Measurements from ENCODE around the gene THSD4.

THSD4 gene

DNA sequence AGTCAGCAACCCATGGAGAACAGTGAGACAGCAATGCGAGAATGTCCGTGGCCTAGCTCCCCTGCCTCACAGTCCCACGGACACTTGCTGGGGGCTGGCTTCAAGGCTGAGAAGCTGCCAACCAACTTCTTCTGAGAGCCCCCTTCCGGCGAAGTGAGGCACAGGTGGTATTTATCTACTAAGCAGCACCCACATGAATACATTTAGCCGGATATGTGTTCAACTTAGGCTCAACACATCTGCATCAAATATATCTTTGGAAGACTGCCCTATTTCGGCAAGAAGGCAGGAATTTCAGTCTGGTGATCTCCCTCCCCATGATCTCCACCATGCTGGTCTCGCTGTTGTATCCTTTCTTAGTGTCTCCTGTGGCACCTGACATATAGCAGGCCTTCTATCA is 354.1 kb downstream of the THSD4 start:
- DNase-seq, result no peak

DNA sequence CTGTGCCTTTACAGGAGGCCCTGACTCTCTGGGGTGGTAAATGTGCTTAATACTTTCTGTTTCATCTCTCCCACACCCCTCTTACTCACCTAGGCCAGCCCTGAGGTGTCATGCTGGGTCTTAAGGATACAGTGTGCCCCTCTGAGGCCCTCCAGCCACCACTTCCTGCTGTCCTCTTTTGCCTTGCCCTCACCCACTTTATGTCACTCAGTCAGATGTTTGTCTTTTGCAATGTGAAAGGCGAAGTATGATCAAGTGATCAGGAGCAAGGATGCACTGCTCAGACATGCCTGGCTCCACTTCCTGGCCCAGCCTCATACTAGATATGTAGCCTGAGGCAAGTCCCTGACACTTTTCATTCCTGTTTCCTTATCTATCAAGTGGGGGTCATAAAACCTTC is 356.1 kb downstream of the THSD4 start:
- DNase-seq, result no peak

DNA sequence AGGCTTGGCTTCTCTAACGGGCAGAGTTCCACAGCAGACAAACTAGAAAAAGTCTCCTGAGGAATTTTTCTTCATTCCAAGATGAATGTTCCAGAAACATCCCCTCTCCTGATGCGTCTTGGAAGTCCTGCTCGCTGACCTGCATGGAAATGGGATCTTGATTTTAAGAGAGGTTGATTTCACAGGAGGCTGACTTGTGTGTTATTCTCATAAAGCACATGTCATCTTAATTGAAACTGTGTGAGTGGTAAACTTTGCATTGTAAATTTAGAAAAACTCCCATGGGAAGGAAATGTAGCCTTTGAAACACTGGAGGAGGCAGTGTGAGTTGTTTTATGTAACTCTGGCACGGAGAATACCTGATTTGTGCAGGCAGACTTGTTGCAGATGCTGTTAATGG is 357.3 kb downstream of the THSD4 start:
- DNase-seq, result no peak

DNA sequence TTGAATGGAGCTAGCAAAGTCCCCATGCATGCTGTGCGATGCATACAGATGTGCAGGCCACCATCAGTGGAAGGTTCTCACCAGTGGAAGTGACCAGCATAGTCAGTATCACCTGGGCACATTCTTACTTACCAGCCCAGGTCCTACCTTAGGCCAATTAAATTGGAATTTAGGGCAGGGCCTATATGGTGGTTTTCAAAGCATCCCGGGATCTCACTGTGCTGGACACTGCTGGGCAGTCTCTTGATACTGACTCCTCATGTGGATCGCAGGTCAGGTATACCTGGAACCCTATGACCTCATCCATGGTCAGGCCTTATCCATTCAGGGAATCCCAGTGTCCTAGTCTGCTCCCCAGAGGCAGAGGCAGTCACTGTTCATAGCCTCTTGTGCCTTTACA is 358.5 kb downstream of the THSD4 start:
- no peak for DNase-seq

DNA sequence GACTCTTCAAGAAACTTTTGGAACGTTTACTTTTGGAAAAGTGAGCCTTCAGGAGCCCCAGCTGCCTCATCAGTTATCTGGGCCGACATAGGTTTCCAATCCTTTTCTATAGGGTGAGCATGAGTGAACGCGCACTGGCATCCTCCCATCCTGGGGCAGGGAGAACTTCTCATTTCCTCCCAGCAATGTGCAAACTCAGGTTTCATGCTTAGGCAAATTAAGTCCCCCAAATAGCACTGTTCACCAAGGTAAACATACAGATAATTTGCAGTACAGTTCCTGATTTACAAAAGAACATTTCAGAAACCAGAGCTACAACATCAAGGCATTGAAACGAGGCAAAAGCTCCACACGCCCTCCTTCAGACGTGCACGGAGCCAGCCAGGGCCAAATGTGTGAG is 361.6 kb downstream of the THSD4 start:
- DNase-seq, result no peak

DNA sequence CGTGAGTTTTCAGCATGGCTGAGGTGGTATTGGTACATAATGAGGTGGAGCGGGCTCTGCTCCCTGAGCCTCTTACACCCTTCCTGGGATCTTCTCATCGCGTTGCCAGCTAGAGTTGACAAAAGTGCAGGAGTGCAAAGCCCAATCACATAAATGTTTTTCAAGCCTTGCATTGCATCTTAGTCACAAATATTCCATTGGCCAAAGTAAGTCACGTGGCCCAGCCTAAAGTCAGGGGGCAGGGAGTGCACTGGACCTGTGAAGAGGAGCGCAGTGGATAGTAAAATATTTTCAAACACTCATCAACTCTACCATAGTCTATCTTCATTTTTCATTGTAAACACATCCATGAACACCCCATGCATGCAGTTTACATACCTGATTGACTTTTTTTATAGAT is 365.3 kb downstream of the THSD4 start:
- DNase-seq, result no peak

DNA sequence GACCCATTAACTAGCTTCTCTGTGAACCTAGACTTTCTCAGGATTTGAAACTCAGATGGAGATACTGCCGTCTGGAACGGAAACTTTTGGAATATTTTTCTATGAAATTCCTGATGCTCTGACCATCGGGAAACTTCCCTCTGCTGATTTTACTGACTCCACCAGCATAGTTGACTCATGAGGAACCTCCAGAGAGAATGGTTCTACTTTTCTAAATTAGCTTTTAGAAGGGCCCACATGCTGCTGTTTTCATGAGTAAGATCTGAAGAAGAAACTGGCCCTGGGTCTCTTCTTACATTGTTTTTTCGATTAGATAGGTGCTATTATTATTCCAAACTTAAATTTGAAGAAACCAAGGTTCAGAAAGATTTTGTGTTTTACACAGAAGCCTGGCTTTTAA is 368.8 kb downstream of the THSD4 start:
- no peak for DNase-seq

DNA sequence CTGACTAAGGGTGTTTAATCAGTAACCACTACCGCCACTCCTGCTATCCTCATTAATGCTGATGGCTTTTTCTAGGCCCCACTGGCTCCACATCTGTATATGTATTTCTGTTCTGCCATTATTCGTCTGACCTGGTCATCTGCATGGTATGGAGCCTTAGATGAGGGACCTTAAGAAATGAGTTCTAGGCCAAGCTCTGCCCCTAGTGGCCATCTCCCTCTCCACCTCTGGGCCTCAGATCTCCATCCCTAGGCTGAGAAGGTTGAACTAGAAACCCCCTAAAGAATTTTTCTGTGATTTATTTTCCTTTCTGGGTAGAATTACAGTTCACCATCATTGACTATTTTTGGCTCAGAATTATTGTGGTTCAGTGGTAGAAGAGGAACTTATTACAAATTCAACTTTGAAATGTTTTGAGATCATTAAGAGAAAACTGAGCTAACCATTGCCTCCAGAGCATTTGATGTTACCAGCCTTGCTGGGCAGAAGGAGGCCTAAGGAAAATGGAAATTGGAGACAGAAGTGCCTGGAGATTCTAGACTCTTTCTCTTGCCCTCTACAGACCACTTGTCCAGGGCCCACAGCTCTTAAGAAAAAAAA is 369.9 kb downstream of the THSD4 start:
- no peak for DNase-seq

DNA sequence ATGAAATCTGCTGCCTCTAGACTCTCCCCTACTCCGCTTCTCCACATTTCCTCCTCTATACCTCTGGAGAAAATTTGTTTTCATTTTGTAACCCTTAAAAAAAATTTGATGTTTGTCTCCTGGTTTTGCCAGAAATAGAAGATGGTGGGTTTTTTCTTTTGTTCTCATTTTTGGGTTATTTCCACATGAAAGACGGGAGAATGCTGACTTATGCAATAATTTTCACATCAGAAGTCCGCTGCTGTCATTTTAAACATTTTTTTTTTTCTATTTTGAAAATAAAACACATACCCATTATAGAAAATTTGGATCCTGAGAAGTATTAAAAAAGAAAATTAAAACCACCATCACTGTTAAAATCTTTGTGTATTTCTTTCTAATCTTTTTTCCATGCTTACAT is 374.3 kb downstream of the THSD4 start:
- DNase-seq, result no peak

DNA sequence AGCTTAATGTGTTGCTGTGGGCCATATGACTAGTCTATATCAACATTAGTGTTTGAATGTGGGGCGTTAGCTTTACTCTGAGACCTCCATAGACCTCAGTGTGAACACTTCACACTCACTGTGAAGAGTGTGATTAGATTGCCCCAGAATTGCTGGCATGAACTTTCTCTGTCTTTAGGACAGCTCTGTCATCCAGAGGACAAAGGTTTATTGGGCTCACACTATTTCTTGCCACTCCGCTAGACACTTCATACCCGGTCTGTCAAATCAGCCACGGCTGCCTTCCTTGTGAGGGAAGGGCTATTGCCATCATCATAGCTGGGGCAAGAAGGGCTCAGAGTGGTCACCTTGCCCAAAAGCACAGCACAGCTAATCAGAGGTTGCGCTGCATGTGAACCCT is 378.3 kb downstream of the THSD4 start:
- no peak for DNase-seq

DNA sequence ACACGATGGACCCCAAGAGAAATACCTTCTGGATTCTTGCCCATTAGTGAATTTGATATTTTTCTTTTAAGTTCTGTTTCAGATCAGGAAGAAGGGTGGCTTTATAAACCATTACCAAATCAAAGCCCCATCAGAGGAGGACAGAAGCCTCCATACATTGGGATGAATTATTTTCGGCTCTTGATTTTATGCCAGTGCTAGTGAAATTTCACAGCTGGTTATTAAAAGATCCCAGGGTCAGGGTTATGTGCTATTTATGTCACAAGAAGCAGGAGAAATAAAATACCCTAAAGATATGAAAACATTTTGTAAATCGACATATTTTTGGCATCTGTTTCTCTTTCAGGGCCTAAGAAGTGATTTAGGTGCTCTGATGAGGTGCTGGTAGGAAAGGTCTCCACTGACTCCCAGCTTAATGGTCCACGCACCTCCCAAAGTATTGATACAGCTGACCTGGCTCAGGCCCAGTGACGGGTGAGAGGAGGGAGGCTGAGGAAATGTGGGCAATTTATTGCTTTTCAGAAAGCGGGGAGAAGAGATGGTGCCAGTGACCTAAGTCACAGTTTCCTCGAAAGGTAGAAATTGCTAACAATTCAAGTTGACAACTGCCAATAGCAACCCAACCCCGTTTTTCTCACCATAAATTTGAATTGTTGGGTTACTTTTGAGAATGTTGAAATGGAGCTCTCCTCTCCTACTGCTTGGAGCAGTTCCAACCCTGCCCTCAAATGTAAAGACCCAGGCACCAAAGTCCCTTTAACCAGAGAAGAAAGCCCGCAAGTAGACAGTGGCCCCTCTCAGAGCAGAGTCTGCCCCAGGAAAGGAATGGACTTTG is 379.5 kb downstream of the THSD4 start:
- no peak for DNase-seq

DNA sequence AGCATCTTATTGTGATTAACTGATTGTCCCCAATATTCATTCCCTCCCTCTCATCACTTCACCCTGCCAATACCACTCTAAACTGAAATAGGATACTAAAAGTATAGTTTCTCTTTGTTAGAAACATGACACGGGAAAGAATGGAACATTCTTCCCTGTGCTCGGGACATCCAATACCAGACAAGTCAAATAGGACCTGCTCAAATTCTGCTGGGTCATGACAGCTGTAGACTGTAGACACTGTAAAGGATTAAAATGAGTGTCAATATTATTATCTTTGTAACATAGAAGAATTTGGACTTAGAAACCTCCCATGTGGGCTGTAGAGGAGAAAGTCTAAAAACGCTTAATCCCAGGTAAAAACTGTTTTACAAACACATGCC is 380.1 kb downstream of the THSD4 start:
- no peak for DNase-seq

DNA sequence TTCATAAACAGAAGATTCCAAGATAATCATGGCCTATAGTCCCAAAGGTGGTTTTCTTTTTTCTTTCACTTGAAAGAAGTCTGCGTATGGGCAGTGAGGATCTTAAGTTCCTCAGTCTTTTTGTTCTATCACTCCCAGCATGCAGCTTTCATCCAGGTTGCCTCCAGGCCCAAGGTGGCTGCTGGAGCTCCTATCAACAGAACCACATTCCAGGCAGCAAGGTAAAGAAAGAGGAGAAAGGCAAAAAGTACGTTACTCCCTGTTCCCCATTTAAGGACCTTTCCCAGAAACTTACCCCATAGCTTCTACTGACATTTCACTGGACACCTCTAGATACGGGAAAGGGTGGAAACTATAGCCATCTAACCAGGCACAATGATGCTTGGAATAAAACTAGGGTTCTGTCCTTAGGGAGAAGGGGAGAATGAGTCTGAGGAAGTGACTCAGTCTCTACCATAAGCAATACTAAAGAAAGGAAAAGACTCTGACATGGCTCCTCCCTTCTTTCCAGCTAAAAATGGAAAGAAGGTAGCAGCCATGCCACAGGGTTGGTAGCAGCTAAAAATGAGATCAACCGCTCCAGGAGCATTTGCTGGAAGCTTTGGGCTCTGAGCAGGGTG is 381.2 kb downstream of the THSD4 start:
- no peak for DNase-seq

DNA sequence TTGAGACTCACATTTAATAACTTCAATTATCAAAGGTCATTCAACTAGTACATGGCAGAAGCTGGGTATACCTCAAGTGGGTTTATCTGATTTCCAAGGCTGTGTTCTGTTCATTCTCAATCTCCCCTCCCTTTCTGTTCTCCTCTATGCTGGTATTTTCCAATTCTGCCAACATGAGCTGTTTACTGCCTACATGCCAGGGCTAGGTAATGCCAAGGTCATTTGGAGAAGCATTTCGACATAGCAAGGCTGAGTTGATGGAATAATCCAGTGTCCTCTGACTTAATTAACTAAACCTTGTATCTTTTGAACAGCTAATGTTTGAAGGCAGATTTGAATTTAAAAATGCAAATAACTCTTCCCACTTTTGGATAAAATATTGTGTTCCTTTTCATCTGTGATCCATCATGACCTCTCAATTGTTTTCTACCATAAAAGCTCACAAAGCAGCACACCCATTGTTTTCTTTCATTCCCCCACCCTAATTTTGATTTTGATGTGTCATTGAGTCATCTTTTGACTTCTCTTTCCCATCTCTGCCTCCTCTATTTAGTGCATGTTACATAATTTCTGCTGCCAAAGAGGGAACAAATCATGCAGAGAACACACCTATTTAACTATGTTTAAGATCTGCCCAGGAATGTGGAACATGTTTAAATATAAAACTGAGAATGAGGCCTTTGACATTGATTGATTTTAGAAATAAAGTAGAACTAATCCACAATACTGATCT is 386.2 kb downstream of the THSD4 start:
- no peak for DNase-seq

DNA sequence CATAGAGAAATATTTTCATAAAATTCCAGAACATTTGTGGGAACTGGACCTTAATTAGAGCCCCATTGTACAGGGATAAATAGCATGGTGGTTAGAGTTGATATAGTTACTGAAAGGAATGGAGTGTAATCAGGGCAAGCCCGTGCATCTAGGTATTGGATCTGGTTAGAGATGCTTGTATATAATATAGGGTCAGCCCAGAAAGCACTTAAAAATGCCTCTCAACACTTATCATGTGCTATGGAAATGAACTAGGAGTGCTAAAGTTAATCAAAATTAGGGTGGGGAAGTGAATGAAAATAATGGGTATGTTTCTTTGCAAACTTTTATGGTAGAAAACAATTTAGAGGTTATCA is 386.8 kb downstream of the THSD4 start:
- DNase-seq, result no peak

DNA sequence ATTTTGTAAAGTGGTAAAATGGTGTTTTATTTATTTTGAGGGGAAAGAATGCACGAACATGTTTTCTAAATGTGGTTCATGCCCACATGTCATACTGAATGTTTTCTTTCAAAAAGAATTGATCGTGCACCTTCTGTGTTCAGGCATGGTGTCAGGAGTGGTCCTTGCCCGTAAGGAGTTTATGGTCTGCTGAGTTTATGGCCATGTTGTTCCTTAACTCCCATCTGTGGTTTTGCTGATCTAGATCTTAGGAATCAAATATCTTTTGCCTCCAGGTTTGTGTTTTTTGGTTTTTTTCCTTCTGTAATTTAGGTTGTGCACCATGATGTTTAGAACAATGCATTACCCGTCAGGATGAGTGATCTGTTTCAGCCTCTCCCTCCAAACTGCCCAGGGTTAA is 390.7 kb downstream of the THSD4 start:
- no peak for DNase-seq

DNA sequence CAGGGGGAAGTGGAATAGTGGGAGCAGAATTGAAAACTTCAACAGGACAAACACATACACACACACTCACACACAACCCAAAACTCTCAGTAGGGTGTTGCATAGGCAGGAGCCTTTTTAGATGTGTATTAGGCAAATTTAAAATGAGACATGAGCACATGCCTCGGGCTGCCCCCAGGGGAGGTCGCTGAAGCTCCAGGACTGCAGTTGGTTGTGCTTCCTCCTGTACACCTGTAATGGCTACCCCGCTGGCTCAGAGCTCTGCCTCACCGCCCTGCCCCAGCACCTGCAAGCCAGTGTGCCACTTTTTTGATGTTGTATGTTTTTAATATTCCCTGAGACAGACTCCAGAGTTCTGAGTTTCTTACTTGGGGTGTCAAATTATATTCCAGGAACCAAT is 391.7 kb downstream of the THSD4 start:
- no peak for DNase-seq

DNA sequence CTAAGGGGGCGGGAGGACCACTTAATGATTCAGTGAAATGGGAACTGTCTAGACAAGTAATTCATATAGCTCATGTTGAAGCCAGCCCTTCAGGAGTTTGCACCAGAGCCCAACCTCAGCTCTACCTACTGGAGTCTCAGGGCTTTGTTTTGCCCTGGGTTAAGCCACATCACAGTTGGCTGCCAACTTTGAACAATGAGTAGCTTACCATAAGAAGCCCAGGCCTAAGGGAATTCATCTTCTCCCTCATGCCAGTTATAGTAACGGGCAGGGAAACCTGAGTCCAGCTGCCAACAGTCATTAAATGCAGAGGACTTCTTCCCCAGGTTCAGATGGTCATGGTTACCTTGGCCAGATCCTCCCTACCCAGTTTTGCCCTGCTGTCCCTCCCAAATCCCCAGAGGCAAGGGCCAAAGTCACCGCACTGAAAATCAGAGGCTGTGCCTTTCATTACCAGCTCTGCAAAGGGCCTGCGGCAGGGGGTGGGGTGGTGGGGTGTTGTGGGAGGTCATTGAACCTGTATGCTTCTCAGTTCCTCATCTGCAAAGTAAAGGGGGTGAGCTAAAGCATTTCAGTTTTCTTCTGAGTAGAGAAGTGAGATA is 392.9 kb downstream of the THSD4 start:
- DNase-seq, result no peak

DNA sequence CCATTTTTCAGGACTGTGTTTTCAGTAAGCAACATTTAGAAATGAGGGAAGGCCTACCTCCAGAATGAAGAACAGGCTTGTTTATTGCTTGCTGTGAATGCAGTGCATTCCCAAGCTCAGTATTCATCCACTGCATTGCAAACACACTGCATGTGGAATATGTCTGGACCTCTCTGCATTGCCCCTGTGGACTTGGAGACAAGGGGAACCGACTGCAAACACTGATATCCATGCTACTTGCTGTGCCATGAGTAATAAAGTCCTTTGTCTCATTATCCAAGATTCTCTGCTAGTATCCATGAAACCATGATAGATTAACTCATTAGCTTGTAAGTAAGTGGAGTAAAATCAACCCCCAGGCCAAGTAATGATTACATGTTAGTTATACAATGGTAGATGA is 393.9 kb downstream of the THSD4 start:
- no peak for DNase-seq

DNA sequence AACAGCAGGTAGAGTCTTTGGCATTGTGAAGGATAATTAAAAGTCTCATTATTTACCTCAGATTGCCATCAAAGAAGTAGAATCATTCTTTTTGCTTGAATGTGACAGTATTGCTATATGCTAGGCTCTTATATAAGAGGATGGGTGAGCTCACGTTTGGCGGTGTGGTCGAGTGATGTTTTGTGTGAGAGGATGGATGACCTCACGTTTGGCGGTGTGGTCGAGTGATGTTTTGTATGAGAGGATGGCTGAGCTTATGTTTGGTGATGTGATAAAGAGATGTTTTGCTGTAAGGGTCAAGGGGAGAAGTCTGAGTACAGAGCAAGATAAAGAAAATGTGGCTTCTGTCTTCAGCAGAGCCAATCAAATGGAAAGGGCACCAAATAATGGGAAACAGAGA is 395.5 kb downstream of the THSD4 start:
- no peak for DNase-seq

DNA sequence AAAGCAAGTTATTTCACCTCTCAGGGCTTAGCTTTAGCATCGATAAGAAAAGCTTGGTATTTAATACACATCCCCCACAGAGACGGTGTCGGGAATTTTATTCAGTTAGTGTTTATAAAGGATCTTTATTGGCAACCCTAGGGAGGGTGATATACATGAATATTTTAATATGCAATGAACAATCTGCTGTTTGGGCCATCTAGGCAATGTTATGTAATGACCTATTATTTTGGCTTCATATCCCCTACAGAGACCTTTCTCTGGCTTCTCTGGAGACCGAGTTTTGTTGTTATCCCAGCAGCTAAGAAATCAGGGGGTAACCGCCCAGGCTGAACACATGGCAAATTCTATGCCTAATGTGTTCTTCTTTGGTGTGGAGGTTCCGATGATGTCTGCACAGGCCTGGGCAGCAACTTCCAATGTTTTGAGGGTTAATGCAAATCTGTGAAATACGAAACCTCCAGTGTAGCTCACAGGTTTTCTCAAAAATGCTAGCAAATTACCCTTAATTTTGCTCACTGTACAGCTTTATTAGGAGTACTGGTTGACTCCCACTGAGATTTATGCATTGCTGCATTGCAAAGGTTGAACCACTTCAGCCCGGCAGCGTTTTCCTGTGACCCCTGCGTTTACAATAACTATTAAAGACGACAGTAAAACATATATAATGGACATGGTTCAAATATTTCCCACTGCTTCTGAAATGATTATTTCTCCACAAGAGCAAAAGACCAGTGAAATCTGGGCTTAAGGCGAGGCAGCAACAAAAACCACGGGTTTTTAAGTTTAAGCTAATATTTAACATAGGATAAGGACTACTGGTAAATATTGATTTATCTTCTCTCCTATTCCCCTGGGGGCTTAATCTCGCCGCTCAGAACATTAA is 396.8 kb downstream of the THSD4 start:
- DNase-seq, result no peak

DNA sequence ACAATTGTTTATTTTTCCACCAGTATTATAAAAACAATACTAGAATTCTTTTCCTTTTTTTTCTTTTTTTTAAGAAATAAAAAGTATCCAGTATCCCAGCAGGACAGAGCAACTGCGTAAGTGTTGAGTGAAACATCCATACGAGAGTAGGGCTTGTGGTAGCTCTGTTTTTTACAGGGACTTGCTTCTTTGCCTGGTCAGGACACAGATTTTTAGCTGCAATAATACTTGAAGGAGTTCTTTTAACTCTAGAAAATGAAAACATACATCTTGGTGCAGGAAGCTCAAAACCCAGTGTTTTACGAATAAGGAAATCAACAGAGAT is 397.4 kb downstream of the THSD4 start:
- DNase-seq, result no peak
